Upper lobe of left lung (tissue), 4 donors: Measurements from ENCODE around the gene KRT33B.

ENCODE experiments used
- CTCF ChIP-seq, 6 experiments: fragments of 450-650 bp in 4 of 6; fragments of 200-600 bp in 2 of 6; sonication (generic) in 2 of 6; IDR thresholded peaks; one replicate each; pipeline ENCODE4 v1.5.1; 2016 to 2019; ENCODE audit warnings: antibody characterized with exemption in 6 of 6
- POLR2A ChIP-seq, 4 donors: fragments of 450-650 bp; IDR thresholded peaks; one replicate each; pipeline ENCODE4 v1.5.1; 2016 to 2017; ENCODE audit warnings: antibody characterized with exemption in 4 of 4, mild to moderate bottlenecking in 2 of 4
- POLR2AphosphoS5 ChIP-seq, 2 donors: sonication (generic); formaldehyde crosslinking; IDR thresholded peaks; one replicate each; pipeline ENCODE4 v1.5.1; 2017; ENCODE audit warnings: antibody characterized with exemption in 2 of 2

DNA sequence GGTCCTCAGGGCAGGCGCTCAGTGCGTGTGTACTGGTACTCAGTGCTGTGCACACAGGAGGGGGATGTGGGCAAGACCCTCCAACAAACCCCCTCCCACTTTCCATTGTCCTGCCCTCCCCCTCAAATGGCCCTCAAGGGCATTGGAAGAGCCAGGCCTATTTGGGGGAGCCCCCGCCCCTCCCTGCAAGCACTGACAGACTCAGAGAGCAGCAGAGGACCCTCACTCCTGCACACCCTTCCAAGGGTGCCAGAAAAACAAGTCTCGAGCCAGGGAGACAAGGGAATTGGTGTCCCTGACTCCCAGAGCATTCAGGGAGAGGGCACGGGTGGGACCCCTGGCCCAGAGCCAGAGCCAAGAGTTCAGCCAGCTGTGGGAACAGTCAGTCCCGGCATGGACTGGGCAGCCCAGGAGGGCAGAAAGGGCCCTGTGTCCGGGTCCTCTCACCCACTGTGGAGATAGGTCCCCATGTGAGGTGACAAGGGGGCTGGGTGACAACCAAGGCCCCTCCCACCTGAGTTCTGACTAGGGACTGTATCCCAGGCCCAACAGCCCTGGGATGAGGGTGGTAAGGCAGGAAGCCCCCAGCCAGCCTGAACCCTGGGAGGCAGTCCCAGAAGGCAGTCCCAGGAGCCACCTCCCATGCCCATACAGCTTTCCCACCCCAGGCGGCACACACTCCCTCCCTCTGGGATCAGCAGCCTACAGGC lies 42.0 kb downstream of the KRT33B start:
- no peak for TF ChIP-seq CTCF (IDR thresholded peaks at IDR 0.05)
- no peak for TF ChIP-seq POLR2A (IDR thresholded peaks at IDR 0.05)
- TF ChIP-seq POLR2AphosphoS5 (IDR thresholded peaks at IDR 0.05), result no peak
